GM21786 (cell line): ENCODE results near the gene TEX261.
"Not testable (repeated sequence)": the region's sequence is repeated elsewhere in the genome, so short reads cannot be mapped to it uniquely, and the experiment has no call there.

ENCODE experiments used
- ATAC-seq: cut with Tn5 transposase; IDR thresholded peaks from one replicate; pipeline ENCODE4 v1.9.1; 2021; ENCODE audit not compliant: unreplicated experiment

TEX261 gene

DNA sequence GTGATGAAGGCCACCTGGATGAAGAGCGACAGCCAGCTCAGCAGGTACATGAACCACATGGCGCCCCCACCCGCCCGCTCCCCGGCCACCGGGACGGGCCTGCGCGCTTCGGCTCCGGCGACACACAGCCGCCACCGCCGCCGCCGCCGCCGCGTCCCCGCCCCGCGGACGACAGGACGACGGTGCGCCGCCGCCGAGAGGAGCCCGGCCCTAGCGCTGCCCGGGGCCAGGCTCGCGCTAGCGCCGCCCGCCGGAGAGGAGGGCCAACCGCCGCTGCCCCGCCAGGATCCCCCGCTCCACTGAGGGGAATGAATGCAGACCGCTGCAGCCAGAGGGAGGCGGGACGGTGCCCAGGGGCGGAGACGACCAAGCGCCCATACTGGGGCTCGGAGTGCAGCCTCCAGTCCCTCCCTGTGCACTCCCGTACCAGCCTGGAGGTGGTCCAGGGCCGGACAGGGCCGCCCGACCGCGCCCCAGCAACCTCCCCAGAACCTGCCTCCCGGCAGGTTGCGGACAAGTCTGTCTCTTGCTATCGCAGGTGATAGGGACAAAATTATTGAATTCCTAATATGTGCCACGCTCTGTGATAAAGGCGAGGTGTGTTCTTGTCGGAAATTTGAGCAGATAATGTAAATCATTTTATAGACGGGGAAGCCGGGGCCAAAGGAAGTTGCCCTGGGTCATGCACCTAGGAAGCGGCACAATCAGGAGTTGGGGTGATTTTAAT is at the start of gene TEX261:
TSS of gene TEX261 (minus strand) at position 175 of the 727 bp plus-strand sequence. CDS start at position 59, 116 bp downstream.
- peak; percentile 90 for ATAC-seq

DNA sequence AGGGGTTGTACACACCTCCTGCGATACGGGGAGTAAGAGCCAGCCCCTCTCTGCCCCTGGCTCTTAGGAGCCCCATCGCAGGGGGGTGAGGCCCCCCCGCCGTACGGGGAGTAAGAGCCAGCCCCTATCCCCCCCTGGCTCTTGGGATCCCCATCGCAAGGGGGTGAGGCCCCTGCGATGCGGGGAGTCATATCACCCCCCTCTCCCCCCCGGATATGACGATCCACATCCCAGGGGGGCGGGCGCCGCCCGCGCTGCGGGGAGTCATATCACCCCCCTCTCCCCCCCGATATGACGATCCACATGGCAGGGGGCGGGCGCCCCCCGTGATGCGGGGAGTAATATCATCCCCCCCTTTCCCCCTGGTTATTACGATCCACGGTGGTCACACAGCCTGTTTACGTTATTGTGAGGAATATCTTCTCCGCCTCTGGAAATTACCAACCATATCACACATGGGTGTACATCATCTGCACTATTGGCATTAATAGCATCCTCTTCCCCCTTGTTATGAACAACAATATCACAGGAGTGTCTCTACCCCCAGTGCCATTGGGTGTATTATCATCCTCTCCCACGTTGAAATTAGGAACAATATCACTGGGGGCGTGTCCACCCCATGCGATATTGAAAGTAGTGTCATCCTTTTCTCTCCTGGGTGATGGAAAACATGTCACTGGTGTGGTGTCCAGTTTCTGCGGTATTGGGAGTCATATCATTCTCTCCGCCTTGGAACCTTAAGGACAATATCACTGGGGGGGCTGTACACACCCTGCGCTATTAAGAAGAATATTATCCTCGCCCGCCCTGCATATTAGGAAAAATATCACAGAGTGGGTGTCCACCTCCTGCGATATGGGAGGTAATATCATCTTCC is 49.1 kb upstream of the TEX261 start:
- no peak for ATAC-seq

DNA sequence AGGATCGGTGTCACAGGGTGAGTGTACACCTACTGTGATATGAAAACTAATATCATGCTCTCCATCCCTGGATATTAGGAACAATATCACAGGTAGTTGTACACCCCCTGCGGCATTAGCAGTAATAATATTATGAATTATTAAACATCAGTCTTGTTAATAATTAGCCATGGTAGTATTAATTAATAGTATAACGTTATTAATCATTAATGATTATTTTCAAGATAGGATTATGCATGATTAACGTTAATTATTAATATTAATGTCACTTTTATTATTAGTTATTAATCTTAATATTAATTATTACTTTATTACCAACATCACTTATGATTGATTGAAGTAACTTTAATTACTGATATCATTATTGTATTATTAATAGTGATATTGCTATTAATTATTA is 47.6 kb upstream of the TEX261 start:
- ATAC-seq = no peak

DNA sequence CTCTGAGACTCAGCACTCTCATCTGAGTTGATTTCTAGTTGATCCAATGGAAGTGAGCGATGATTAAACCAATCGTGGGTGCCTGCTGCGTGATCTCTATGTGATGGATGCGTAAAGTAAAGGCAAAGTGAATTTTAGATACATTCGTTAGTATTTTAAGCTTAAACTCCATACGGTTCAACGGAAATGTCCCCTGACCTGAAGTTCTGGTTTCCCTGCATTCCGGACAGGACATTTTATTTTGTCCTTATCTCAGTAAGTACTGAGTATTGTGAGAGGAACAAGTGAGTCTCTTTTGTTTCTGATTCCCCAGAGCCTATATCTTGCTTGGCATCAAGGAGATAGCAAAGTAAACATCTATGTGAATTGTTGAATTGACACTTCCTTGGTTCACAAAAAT is 41.6 kb upstream of the TEX261 start:
- ATAC-seq = not testable (repeated sequence)

- ATAC-seq = not testable (repeated sequence)
These were observed 29.0 kb upstream of the TEX261 start for GRCh38 chr2:71023553-71024243.

- not testable (repeated sequence) for ATAC-seq
These were observed 26.7 kb upstream of the TEX261 start for GRCh38 chr2:71021394-71021793.

DNA sequence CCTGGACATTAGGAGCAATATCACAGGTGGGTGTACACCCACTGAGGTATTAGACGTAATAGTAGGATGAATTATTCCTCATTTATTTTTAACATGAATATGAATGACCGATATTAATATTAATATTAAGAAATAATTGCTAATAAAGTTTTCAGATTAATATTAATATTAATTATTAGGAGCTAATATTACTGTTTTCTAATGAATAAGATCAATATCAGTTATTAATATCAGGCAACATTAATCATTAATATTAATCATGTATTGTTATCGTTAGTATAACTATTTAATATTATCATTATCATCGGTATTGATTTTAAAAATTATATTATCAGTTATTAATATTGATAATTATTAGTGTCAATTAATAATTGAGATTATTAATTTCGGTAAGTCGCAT is 25.3 kb upstream of the TEX261 start:
- ATAC-seq = not testable (repeated sequence)

GRCh38 chr2:71018625-71019024 is 24.0 kb upstream of the TEX261 start:
- ATAC-seq = no peak

DNA sequence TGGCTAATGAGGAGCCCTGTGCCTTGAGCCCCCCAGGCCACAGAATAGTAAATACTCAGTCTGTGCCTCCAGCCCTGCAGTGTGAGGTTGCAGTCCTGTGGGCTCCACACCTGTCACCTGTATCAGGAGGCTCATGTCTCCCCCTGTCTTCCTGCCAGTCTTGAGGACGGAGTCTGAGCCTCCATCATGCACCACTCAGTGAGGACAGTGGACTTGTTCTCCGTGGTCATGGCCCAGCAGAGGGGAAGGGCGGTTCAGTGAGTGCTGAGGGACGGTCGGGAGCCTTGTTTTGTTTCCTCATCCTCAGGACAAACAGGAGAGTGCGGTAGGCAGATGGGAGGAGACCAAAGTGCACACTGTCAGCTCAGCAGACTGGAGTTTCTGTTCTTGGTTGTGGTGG is 17.1 kb upstream of the TEX261 start:
- not testable (repeated sequence) for ATAC-seq

DNA sequence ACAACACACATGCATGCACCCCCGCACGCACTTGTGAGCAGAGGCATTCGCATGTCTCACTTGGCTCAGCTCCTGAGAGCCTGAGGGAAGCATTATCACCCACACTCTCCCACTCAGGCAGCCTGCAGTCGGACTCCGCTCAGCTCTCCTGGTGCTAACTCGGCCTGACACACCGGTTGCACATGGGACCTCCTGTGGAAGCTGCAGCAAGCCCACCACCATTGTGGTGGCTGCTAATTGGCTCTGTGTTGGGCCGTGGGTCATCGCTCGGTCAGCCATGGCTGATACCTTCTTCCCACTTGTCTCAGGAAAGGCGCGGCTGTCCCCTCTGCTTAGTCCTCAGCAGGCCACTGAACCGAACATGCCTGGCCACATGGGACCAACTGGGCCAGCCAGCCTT is 13.7 kb upstream of the TEX261 start:
- no peak for ATAC-seq

DNA sequence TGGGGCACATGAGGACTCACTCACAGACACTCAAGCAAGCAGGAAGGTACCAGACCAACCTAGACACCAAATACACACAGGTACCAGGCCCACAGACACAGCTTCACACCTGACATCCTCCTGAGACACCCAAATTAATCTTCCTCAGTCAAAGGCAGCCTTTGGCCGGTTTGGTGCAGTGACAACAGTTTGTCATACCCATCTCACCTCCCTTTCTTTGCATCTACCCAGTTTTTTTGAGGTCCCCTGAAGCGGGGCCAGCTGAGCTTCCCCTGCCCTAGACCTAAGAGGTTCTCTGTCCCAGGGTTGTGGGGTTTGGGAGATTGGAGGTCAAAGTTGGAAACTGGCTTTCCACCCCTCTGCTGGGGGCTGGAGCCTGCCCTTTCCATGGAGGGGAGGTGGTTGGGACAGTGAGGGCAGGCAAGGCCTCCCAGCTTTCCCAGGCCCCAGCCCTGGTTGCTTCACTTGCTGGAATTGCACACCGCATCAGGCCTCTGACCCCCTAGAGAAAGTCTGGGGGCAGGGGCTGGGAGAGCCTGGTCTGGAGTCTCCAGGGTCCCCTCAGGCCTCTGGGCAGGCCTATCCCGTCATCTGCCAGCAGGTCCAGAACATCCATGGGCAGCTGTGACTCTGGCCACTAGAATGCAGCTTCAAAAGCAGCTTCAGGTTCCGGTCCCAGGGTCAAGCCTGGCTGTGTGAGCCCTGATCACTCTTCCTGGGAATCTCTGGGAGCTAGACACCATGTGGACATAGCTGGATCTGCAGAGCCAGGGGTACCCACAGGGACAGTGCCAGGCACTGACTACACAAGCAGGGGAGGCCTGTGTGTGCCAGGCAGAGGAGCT is 12.5 kb upstream of the TEX261 start:
- no peak for ATAC-seq

- no peak for ATAC-seq
These were observed 11.7 kb upstream of the TEX261 start for GRCh38 chr2:71006323-71006722.

- ATAC-seq = no peak
These were observed 10.9 kb upstream of the TEX261 start for GRCh38 chr2:71005271-71006202.

GRCh38 chr2:71004857-71005256 is 10.2 kb upstream of the TEX261 start:
- no peak for ATAC-seq

DNA sequence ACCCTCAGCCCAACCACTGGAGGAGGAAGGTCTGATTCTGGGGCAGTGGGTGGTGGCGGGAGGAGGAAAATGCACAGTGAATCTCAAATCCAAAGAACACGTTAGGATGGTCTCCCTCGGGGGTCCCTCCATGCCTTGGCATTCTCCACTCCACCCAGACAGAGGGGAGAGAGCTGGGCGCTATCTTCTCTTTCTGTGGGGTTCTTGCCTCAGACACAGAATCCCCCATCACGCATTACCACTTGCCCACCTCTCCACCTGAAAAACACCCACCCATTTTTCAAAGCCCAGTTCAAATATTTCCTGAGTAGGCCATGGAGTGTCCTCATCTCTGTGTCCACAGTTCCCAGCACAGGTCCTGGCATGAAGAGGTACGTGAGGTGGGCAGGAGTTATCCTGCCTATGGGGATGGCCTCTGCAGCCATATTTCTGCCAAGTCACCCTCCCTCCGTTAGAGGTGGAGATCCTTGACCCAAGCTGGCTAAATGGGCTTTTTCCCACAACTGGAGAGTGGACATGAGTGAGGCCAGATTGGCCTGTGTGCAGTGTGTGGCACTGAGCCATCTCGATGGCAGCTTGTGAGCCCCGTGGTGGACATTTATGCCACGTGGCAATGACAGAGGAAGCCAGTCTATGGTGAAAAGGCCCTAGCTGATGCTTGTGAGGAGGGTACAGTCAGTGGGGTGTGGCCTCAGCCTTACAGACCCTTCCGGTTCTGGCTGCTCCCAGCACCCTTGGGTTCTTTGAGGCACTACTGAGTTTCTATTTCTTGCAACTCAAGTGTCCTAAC is 9.5 kb upstream of the TEX261 start:
- ATAC-seq = no peak

- ATAC-seq = no peak
These were observed 8.7 kb upstream of the TEX261 start for GRCh38 chr2:71003396-71003795.

GRCh38 chr2:71001981-71002570 is 7.4 kb upstream of the TEX261 start:
- ATAC-seq = no peak

- ATAC-seq = no peak
These were observed 6.9 kb upstream of the TEX261 start for GRCh38 chr2:71001592-71001927.
